ENCODE measurements around the gene PAFAH2.
"Not testable (repeated sequence)": the region's sequence is repeated elsewhere in the genome, so short reads cannot be mapped to it uniquely, and the experiment has no call there.

Gene PAFAH2

DNA sequence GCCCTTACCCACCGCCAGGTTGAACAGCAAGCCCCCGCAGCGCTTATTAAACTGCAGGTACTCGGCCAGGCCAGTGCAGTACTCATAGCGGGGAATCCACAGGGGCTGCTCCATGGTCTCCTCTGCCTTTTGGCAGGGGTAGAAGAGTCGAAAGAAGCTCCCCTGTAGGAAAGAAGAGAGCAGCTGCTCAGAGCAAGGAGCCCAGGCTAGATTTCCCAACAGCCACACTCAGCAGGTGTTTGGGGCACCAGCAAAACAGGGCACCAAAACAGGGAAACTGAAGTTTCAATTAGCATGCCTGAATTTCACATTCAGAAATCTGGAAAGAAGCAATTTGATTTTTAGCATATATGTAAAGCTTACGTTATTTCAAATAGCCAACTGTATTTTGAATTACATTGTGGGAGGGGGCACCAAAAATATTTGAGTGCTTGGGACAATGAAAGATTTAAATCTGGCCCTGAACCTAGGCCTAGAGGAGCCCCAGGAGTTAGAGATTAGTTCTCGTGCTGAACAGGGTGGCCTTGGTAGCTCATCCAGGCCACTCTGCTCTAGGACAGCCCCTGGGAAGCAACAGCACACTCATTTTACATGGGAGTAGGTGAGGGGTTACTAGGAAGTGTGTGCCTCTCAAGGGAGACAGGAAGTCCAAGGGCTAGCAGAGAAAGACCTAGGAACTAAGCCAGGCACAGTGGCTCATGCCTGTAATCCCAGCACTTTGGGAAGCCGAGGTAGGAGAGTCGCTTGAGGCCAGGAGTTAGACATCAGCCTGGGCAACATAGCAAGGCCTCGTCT lies 8.2 kb downstream of the PAFAH2 start:
- Histone ChIP-seq H3F3A (ENCODE audit: insufficient read depth) (no peaks in the 10 kb centered on the region), H3K4me3 (ENCODE audit: insufficient read depth, low read length, poor library complexity, severe bottlenecking) (no peak overlapping the region), H4K20me1 (ENCODE audit: low read depth, low read length) (no peaks in the 10 kb centered on the region), H3K27me3 (ENCODE audit: low read length) (no peaks in the 10 kb centered on the region), H3K36me3 (ENCODE audit: low read length) (no peaks in the 10 kb centered on the region), H3K27ac (ENCODE audit: low read depth, low read length) (no peak overlapping the region), H3K9me2 (replicated peaks; ENCODE audit: insufficient read depth, low read length) (no peaks in the 10 kb centered on the region), H2AFZ (ENCODE audit: low read depth, low read length, severe bottlenecking) (no peak overlapping the region), H3K9ac (ENCODE audit: low read length) (no peak overlapping the region), H3K9me3 (ENCODE audit: insufficient read depth, low read length) (no peaks in the 10 kb centered on the region), H3K4me2 (ENCODE audit: low read depth, low read length, poor library complexity, severe bottlenecking) (no peak overlapping the region), H3K79me2 (ENCODE audit: insufficient read depth, low read length) (no peaks in the 10 kb centered on the region)
- no peak for TF ChIP-seq EZH2phosphoT487 (conservative IDR thresholded peaks at IDR 0.05; ENCODE audit: low read length)
- no peak for TF ChIP-seq CTCF (IDR thresholded peaks at IDR 0.05; ENCODE audit: insufficient read depth, low read length, poor library complexity, severe bottlenecking)

GRCh38 chr1:25987951-25988350 lies 9.9 kb downstream of the PAFAH2 start:
- Histone ChIP-seq H3K4me3 (ENCODE audit: insufficient read depth, low read length, poor library complexity, severe bottlenecking) (no peak overlapping the region), H4K20me1 (ENCODE audit: low read depth, low read length) (no peaks in the 10 kb centered on the region), H3K9me3 (ENCODE audit: insufficient read depth, low read length) (no peaks in the 10 kb centered on the region), H3F3A (ENCODE audit: insufficient read depth) (no peaks in the 10 kb centered on the region), H3K27me3 (ENCODE audit: low read length) (no peaks in the 10 kb centered on the region), H3K4me2 (ENCODE audit: low read depth, low read length, poor library complexity, severe bottlenecking) (no peak overlapping the region), H3K36me3 (ENCODE audit: low read length) (no peaks in the 10 kb centered on the region), H3K9me2 (replicated peaks; ENCODE audit: insufficient read depth, low read length) (no peaks in the 10 kb centered on the region), H3K79me2 (ENCODE audit: insufficient read depth, low read length) (no peaks in the 10 kb centered on the region), H3K27ac (ENCODE audit: low read depth, low read length) (no peak overlapping the region), H3K9ac (ENCODE audit: low read length) (no peak overlapping the region), H2AFZ (ENCODE audit: low read depth, low read length, severe bottlenecking) (no peak overlapping the region)
- no peak for TF ChIP-seq CTCF (IDR thresholded peaks at IDR 0.05; ENCODE audit: insufficient read depth, low read length, poor library complexity, severe bottlenecking)
- TF ChIP-seq EZH2phosphoT487 (conservative IDR thresholded peaks at IDR 0.05; ENCODE audit: low read length) = no peak

GRCh38 chr1:25986773-25987172 lies 11.1 kb downstream of the PAFAH2 start:
- H3K27ac ChIP-seq (ENCODE audit: low read depth, low read length); H3K4me3 ChIP-seq (ENCODE audit: insufficient read depth, low read length, poor library complexity, severe bottlenecking); H3K36me3 ChIP-seq (ENCODE audit: low read length); H3F3A ChIP-seq (ENCODE audit: insufficient read depth); H3K9me2 ChIP-seq (replicated peaks; ENCODE audit: insufficient read depth, low read length); H2AFZ ChIP-seq (ENCODE audit: low read depth, low read length, severe bottlenecking); H3K9me3 ChIP-seq (ENCODE audit: insufficient read depth, low read length); H3K9ac ChIP-seq (ENCODE audit: low read length); H3K4me2 ChIP-seq (ENCODE audit: low read depth, low read length, poor library complexity, severe bottlenecking); H3K79me2 ChIP-seq (ENCODE audit: insufficient read depth, low read length); H3K27me3 ChIP-seq (ENCODE audit: low read length); H4K20me1 ChIP-seq (ENCODE audit: low read depth, low read length): not testable (repeated sequence)

GRCh38 chr1:25985670-25986069 lies 12.2 kb downstream of the PAFAH2 start:
- H3K9me2 ChIP-seq (replicated peaks; ENCODE audit: insufficient read depth, low read length) = no peaks in the 10 kb centered on the region
- no peak overlapping the region for H3K9ac ChIP-seq (ENCODE audit: low read length)
- H3K4me3 ChIP-seq (ENCODE audit: insufficient read depth, low read length, poor library complexity, severe bottlenecking) = no peak overlapping the region
- no peaks in the 10 kb centered on the region for H3K27me3 ChIP-seq (ENCODE audit: low read length)
- H3K9me3 ChIP-seq (ENCODE audit: insufficient read depth, low read length) = no peaks in the 10 kb centered on the region
- H2AFZ ChIP-seq (ENCODE audit: low read depth, low read length, severe bottlenecking) = no peak overlapping the region
- H4K20me1 ChIP-seq (ENCODE audit: low read depth, low read length) = no peaks in the 10 kb centered on the region
- no peak overlapping the region for H3K27ac ChIP-seq (ENCODE audit: low read depth, low read length)
- H3F3A ChIP-seq (ENCODE audit: insufficient read depth) = no peaks in the 10 kb centered on the region
- TF ChIP-seq CTCF (IDR thresholded peaks at IDR 0.05; ENCODE audit: insufficient read depth, low read length, poor library complexity, severe bottlenecking) = no peak
- TF ChIP-seq EZH2phosphoT487 (conservative IDR thresholded peaks at IDR 0.05; ENCODE audit: low read length) = no peak
- H3K36me3 ChIP-seq (ENCODE audit: low read length) = no peaks in the 10 kb centered on the region
- no peaks in the 10 kb centered on the region for H3K79me2 ChIP-seq (ENCODE audit: insufficient read depth, low read length)
- no peak overlapping the region for H3K4me2 ChIP-seq (ENCODE audit: low read depth, low read length, poor library complexity, severe bottlenecking)
